NCI-H2196 (cell line): ENCODE data around the gene MYO18B.

Source experiments
- DNase-seq: peaks from one replicate; lab custom pipeline; 2025; ENCODE audit not compliant: unreplicated experiment; lab: John Stamatoyannopoulos, UW

Gene MYO18B

GRCh38 chr22:25712661-25713400 lies 29.2 kb upstream of the MYO18B start:
- no peak for DNase-seq

GRCh38 chr22:25714070-25714469 lies 27.9 kb upstream of the MYO18B start:
- DNase-seq: no peak

- no peak for DNase-seq
Measured at GRCh38 chr22:25714739-25715138, 27.2 kb upstream of the MYO18B start.

DNA sequence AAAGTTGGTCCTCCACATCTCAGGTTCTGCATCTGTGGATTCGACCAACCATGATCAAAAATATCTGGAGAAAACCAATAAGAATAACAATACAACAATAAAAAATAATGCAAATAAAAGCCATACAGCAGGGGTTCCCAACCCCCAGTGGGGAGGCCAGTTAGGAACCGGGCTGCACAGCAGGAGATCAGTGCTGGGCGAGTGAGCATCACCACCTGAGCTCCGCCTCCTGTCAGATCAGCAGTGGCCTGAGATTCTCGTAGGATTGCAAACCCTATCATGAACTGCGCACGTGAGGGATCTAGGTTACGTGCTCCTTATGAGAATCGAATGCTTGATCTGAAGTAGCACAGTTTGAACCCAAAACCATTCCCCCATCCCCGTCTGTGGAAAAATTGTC lies 25.4 kb upstream of the MYO18B start:
- DNase-seq: no peak

GRCh38 chr22:25718135-25718840 lies 23.7 kb upstream of the MYO18B start:
- DNase-seq: no peak

DNA sequence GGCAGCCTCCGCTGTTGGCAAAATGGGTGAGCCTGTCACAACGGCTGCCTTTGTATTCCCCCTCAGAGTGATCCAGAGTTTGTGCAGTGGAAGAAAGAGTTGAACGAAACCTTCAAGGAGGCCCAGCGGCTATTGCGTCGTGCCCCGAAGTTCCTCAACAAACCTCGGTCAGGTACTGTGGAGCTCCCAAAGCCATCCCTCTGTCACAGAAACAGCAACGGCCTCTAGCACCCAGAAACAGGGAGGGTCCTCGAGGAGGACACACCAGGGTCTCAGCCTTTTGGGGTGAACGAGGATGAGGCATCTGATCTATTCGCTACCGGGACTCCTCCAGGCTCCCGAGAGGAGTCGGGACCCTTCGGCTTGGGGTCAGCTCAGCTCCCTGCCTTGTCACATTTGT lies 19.8 kb upstream of the MYO18B start:
- no peak for DNase-seq

DNA sequence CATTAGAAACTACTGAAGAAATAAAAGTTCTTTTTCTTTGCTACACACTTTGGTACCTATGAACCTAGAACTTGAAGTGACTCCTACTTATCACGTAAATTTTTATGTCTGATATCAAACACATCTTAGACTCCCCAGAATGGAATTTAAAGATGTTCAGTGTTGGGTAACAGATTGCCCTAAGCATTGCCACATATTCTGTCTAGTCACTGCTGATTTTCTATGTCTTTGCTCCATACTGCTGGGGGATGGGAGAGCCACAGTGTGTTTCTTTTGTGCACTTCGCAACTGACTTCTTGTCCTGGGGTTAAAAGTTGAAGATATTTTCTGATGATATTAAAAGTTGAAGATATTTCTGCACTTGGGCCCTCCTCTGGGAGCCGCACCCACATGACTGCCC lies 19.4 kb upstream of the MYO18B start:
- DNase-seq: no peak

DNA sequence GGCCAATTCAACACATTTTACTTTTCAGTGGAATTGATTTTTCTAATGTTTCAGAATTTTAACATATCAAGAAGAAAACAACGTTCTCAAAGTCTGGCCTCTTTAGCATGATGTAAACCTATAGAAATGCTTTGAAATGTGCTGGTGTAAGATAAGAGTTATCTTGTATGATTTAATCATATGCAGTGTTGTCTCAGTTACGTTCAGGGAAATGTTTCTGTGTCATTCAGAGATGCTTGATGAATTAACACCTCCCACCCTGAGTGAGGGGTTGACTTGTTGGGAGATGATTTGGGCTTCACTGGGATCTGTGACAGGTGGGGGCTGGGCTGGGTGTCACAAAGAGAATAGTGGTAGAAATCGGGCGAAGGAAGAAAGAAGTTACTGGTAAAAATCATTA lies 15.7 kb upstream of the MYO18B start:
- DNase-seq: no peak

DNA sequence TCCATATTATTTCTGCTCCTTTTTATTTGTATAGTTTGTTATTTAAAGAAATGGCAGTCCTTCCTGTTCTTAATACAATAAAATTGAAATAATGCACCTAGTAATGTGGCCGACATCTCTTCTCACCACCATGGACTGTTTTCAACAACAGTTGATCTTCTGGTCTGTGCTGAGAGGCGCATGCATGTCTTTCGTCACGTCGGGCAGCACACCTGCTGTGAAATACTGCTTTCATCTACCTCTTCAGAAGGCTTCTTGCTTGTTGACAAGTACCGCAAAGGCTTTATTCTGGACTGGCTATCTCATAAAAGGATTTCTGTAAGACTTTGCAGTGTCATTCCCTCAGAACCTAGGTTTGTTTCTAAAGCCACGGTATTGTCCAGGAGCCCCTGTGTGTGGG lies 13.9 kb upstream of the MYO18B start:
- DNase-seq: no peak

- DNase-seq: no peak
Measured at GRCh38 chr22:25729016-25729995, 12.7 kb upstream of the MYO18B start.

DNA sequence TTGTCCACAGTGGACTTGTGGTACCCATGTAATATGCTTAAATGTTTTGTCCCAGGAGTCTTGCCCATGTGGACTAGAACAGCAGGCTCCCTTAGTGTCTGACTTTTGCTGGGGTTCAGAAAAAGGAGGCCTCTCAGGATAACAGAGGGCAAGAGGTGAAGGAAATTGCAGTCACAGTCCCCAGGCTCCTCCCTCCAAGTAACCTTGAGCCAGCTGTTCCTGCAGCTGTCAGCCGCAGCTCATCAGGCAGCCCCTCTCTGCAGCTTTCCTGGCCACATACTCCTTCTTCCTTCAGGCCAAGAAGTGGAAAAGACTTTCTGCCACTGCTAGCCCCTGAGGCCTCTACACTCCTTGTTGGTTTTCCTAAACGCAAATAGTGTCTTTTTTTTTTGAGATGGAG lies 6.3 kb upstream of the MYO18B start:
- no peak for DNase-seq

GRCh38 chr22:25736378-25737011 lies 5.5 kb upstream of the MYO18B start:
- DNase-seq: no peak

- DNase-seq: no peak
Measured at GRCh38 chr22:25739659-25740344, 2.2 kb upstream of the MYO18B start.

GRCh38 chr22:25742918-25743708 lies 1.1 kb downstream of the MYO18B start:
- DNase-seq: no peak

DNA sequence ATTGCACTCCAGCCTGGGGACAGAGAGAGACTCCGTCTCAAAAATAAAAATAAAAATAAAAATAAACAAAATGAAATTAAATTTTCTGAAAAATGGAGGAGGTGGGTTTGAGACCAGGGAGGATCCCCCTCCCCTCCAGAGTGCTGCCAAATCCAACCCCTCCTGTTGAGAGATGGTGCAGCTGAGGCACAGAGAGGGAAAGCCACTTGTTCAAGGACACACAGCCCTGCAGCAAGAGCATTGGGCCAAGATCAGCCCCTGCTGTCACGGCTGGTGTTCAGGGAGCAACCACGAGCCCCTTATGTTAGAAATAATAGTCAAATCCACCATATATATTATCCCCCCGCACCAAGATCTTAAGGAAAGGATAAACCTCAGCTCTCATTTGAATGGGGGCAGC lies 2.7 kb downstream of the MYO18B start:
- no peak for DNase-seq

DNA sequence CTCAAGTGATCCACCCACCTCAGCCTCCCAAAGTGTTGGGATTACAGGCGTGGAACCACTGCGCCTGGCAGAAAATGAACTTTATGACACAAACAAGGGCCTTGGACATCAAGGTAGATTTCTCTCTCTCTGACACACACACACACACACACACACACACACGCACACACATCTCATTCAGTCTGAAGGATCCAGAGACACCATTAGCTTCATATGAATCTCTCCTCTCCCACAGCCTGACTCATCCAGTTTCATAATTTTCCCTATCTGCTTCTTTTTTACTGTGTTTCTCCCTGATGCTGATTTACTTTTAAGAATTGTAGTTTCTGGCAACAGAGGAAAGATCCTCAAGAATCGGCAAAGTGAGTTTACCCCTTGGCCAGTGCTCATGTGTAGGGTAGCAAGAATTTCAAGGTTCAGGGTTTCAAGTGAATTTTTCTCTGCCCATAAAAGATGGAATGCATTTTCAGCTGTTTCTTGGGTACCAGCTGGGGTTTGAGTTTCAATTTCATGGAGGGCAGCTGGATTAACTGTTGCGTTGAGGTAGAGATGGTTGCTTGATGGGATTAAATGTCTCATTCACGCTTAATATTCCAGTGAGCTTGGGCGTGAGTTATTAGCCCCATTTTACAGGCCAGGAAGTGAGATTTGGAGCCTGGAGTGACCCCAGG lies 3.5 kb downstream of the MYO18B start:
- no peak for DNase-seq

- DNase-seq: no peak
Measured at GRCh38 chr22:25746012-25746373, 4.0 kb downstream of the MYO18B start.

DNA sequence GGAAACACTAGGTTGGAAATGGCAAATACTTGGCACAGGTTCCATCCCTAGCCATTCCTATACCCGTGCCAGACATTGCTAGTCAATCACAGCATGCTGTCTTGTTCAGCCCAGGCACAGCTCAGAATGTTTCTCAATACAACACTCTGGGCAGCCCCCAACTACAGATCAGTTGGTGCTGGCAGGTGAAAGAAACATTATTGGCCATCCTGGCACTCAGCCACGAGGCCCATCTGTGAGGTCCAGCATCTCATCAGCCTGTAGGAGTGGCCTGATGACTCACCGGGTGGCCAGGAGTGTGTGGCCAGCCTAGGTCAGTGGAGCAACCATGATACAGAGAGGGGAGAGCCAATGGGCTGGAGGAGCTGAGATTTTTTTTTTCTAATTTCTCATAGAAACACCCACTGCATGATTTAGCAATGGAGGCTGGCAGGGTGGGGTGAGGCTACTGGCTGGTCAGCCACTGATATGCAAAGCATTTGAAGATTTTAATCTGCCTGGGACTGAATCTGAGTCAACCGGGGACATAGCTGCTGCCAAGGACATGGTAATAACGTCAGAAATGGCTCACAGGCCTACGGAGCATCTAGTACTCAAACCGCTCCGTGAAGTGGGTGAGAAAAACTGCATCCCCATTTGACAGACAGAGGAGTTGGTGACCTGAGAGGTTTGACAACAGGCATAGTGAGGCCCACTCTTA lies 5.4 kb downstream of the MYO18B start:
- DNase-seq: no peak

DNA sequence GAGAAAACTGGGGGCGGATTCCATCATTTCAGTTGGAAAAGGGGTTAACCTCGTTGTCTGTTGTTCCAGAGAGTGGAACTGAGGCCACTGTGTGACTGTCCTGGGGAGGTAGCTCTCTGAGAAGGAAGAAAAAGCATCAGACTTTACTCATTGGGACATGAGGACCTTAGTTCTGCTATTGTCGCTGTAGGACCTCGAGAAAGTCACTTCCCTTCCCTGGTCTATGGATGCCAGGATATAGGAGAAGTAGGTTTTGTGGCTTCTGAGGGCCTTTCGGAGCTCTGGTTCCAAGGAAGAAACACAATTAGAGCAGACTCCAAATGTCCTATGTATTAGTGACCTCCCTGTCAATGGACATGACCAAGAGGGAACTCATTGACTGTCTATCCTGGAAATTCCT lies 6.2 kb downstream of the MYO18B start:
- DNase-seq: no peak
